GOT3 (cell line): ENCODE data around the gene POFUT2.

Source experiments
- DNase-seq: peaks from one replicate; lab custom pipeline; 2025; ENCODE audit warnings: mixed read lengths; lab: John Stamatoyannopoulos, UW

Gene POFUT2

DNA sequence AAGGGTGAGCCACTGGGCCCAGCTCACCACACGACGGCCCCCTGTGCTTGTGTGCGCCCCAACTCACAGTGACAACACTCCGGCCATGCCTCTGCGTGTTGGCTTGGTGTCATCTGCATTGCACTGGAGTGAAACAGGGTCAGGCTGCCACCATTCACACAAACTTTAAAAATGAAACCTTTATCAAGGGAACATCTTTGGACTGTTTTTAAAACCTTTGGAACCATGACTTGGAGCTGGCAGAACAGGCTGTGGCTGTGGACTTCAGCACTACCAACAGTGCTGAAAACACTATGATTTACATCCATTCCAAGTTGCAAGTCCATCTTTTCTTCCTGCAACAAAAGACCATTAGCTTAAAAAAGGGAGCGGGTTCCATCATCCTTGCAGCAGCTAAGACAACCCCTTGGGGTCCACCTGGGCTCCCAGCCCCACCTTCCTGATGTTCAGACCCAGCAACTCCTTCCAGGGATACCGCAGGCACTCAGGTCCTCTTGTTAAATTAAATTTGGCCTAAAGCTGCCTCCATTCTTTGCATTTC, 25.6 kb downstream of the POFUT2 start:
- DNase-seq = no peak

DNA sequence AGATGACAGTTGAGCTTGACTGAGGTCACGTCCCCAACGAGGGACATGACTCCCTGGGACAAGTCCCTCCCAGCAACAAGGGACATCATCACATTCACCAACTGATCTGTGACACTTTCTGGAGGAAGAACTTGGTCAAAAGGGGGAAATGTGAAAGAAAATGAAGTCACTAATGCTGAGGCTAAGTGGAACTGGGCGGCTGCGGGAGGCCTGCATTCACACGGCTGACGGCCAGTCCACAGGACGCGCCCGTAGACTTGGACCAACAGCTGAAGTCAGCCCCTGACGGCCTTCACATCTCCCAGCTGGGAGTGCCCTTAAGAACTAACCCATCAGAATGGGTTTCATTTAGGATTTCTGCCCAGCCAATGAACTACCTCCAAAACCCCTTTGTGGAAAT, 26.6 kb downstream of the POFUT2 start:
- no peak for DNase-seq

- DNase-seq = no peak
These were observed 27.4 kb downstream of the POFUT2 start for GRCh38 chr21:45260191-45260825.

DNA sequence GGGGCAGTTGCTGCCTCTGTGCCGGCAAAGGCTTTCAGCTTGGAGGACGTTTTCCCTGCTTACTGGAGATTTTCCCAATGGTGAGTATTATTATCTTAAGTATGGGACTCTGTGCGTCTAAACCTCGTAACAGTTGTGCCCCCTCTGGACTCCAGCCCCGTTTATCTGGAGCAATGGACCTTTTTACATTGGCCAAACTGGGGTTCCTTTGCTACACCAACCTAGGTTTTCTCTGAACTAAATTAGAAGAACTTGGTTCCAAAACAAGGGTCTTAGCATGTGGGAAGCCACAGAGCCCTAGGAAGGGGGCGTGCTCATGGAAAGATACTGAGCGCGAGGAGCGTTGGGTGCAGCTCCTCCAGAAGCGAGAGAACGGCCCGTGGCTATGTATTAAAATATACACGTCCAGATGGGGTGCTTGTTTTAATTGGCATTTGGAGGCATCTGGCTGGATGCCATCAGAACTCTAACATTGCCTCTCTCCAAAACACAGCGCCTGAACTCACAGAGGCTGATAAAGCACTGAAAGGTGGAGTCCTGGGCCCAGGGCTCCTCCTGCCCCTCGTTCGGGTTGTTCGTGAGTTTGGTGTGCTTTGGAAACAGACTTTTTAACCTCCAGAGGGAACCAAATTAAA, 28.4 kb downstream of the POFUT2 start:
- DNase-seq = no peak

DNA sequence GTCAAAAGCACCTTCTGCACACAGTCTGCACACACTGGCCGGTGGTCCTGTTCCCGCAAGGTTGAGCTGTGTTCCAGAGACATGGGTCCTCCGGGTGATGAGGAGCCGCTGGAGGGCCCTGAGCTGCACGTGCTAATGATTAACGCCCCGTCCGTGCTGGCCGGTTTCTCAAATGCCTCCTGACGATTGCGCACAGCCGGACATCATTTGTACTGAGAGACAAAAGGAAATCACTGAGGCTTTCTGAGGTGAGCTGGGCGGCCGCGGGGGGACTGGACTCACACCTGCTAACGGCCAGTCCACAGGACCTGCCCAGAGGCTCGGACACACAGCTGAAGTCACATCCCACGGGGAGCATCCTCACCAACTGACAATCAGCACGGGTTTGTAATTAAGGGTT, 29.2 kb downstream of the POFUT2 start:
- DNase-seq = no peak

DNA sequence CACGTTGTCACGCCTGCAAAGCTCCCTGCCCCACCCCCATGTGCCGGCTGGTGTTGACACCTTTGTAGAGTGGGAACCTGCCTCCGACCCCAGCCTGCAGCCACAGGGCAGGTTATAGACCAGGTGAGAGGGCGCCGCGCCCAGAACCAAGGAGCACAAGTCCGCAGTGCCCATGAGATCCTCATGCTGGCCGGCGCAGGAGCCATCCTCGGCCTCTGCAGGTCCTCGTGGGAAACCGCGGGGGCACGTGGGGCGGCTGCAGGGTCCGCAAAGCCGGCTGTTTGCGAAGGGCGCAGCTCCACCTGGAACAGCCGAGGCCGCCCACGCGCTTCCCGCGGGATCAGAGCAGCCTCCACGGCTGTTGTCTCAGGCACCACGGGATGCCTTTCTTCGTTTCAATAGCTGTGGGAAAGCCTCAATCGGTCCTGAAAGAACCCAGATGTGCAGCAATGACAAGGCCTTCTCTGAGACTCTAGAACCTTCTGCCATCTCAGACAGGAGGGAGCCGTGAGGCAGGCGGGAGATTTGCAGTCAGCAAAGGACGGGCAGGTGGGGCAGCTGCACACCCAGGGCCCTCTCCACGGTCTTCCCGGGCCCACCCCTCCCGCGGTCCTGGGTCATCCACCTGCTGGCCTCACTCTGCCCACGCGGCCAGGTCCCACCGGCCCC, 29.9 kb downstream of the POFUT2 start:
- no peak for DNase-seq

GRCh38 chr21:45256912-45257672, 30.6 kb downstream of the POFUT2 start:
- no peak for DNase-seq

GRCh38 chr21:45256021-45256911, 31.4 kb downstream of the POFUT2 start:
- no peak for DNase-seq

GRCh38 chr21:45255381-45256020, 32.2 kb downstream of the POFUT2 start:
- no peak for DNase-seq

DNA sequence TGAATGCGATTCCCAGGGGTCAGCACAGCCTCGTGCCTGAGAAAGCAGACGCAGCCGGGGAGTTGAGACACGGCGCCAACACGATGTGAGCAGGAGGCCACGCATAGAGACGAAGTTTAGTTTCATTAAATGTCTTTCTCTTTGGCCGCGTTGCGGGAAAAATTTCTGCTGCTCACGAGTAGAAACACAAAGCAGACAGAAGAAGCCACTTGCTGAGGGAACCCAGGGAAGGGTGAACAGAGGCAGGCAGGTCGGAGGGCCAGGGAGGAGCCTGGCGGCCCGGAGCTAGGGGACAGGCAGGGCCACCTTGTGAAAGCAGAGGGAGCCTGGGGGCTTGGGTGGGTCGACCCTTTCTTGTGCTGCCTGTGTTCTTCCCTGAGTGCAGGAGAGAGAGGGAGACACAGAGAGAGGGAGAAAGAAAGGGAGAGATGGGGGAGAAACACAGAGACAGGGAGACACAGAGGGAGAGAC, 33.2 kb downstream of the POFUT2 start:
- no peak for DNase-seq

- no peak for DNase-seq
These were observed 33.8 kb downstream of the POFUT2 start for GRCh38 chr21:45253633-45254459.

- no peak for DNase-seq
These were observed 34.5 kb downstream of the POFUT2 start for GRCh38 chr21:45253180-45253579.

- DNase-seq = no peak
These were observed 35.2 kb downstream of the POFUT2 start for GRCh38 chr21:45252448-45252925.

DNA sequence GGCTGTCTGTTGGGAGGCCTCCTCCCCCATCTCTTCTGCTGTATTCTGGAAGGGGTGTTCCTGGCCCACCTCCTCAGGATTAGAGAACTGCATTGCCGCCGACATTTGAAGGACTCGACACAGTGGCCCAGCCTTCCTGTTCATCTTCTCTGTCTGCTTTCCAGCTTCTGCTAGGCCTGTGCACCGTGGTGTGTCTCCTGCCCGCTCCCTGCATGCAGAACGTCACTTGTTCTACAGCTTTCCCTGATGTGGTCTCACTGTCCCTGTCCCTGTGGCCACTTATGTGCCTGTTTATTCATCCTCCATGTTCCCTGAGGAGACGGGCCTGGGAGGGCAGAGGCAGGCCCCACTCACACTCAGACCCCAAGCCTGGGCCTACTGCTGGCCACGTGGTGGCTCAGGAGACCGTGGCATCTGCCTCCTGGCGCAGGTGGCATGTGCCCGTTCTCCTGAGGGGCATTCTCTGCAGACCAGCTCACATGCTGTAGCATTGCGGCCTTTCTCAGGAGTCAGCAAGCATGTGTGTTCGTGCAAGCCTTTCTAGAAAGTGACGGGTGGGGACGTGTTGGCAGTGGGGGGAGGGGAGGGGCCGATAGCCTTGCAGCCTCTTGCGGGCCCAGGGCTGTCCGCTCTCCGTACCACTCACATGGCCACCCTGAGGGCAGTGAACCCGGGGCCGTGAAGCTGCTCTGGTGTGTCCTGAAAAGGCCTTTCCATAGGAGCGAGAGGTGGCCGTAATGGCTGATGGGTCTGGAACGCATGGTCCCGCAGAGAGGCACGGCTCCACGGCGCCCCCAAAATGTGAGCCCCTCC, 35.9 kb downstream of the POFUT2 start:
- no peak for DNase-seq

GRCh38 chr21:45250914-45251634, 36.6 kb downstream of the POFUT2 start:
- no peak for DNase-seq

DNA sequence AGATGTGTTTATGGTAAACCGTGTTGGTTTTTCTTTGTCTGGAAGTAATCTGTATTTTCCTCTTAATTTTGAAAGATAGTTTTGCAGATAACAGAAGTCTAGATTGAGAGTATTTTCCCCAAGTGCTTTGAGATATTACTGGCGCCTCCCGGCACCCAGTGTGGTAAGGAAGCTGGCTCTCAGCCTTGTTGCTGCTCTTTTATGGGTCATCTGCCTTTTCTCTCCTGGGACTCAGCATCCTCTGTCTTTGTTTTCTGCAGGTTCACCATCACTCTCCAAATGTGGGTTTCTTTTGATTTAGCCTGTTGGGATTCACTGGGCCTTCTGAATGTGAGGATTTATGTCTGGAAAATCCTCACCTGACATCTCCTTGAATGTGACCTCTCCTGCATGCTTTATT, 37.4 kb downstream of the POFUT2 start:
- no peak for DNase-seq

DNA sequence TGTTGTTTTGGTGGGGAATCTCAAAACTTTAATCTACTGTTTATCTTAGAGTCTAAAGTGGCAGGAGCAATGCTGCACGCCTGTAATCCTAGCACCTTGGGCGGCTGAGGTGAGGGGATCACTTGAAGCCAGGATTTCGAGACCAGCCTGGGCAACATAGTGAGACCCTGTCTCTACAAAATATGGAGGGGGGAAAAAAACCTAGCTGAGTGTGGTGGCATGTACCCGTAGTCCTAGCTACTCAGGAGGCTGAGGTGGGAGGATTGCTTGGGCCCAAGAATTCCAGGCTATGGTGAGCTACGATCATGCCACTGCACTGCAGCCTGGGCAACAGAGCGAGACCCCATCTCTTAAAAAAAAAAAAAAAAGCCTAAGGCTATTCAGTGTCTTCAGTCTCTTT, 38.1 kb downstream of the POFUT2 start:
- no peak for DNase-seq

- no peak for DNase-seq
These were observed 38.8 kb downstream of the POFUT2 start for GRCh38 chr21:45248893-45249381.
